Mammary epithelial cell (primary cell): Measurements from ENCODE around the gene AGR2.

Source experiments
- CTCF ChIP-seq, 2 donors: IDR thresholded peaks in 1 of 2; conservative IDR thresholded peaks in 1 of 2; 2 replicates each; pipeline ENCODE4 v1.5.1; 2011 to 2012; ENCODE audit warnings: inconsistent platforms in 2 of 2, low read length in 2 of 2, mild to moderate bottlenecking in 2 of 2, control low read depth in 1 of 2, low read depth in 1 of 2; ENCODE audit not compliant: insufficient read depth in 1 of 2; ENCODE audit errors: extremely low read depth in 1 of 2
- EZH2 ChIP-seq: IDR thresholded peaks from 2 replicates; pipeline ENCODE4 v1.6.1; 2012; ENCODE audit warnings: low read length, inconsistent platforms, borderline replicate concordance

GRCh38 chr7:16847381-16847860 is 42.6 kb upstream of the AGR2 start:
- no peak for TF ChIP-seq CTCF (conservative IDR thresholded peaks at IDR 0.05 in 1 of 2, IDR thresholded peaks at IDR 0.05 in 1 of 2; ENCODE audit: extremely low read depth in 1 of 2, insufficient read depth in 1 of 2, low read depth in 1 of 2, low read length in 2 of 2)
- TF ChIP-seq EZH2 = no peak
